OCI-LY1 (cell line): ENCODE data around the gene BNC1.
"Not testable (repeated sequence)": the region's sequence is repeated elsewhere in the genome, so short reads cannot be mapped to it uniquely, and the experiment has no call there.

ENCODE experiments used
- H2AFZ ChIP-seq: fragments of 200-600 bp; sonication (generic), shearing (Covaris generic); 2 replicates; pipeline ENCODE4 v1.6.0; 2014; ENCODE audit warnings: antibody characterized with exemption, mild to moderate bottlenecking, low read length
- H3F3A ChIP-seq: fragments of 200-600 bp; sonication (generic), shearing (Covaris generic); 2 replicates; pipeline ENCODE4 v1.6.0; 2014; ENCODE audit warnings: mild to moderate bottlenecking, antibody characterized with exemption, low read length, moderate library complexity; ENCODE audit not compliant: insufficient read depth
- H3K27ac ChIP-seq: fragments of 200-600 bp; sonication (generic); 2 replicates; pipeline ENCODE4 v1.5.1; 2014; ENCODE audit warnings: low read length, mixed run types, mild to moderate bottlenecking, low read depth; ENCODE audit not compliant: poor library complexity, severe bottlenecking
- H3K27me3 ChIP-seq: fragments of 200-600 bp; sonication (generic); 2 replicates; pipeline ENCODE4 v1.6.0; 2014; ENCODE audit warnings: antibody characterized with exemption, mild to moderate bottlenecking, low read length, moderate library complexity; ENCODE audit not compliant: insufficient read depth
- H3K36me3 ChIP-seq: fragments of 200-600 bp; sonication (generic); 2 replicates; pipeline ENCODE4 v1.6.1; 2014; ENCODE audit warnings: mild to moderate bottlenecking, antibody characterized with exemption, low read length, moderate library complexity, mixed read lengths; ENCODE audit not compliant: insufficient read depth
- H3K4me1 ChIP-seq: fragments of 200-600 bp; sonication (generic); 2 replicates; pipeline ENCODE4 v1.5.1; 2014; ENCODE audit warnings: mild to moderate bottlenecking, low read length, moderate library complexity; ENCODE audit not compliant: insufficient read depth, severe bottlenecking
- H3K4me2 ChIP-seq: fragments of 200-600 bp; sonication (generic), shearing (Covaris generic); 2 replicates; pipeline ENCODE4 v1.6.1; 2014; ENCODE audit warnings: low read length
- H3K4me3 ChIP-seq: fragments of 200-600 bp; sonication (generic); 2 replicates; pipeline ENCODE4 v1.5.1; 2014; ENCODE audit warnings: low read length, low read depth, mild to moderate bottlenecking, mixed read lengths; ENCODE audit not compliant: poor library complexity, severe bottlenecking
- H3K79me2 ChIP-seq: fragments of 200-600 bp; shearing (Covaris generic); 2 replicates; pipeline ENCODE4 v1.6.1; 2016; ENCODE audit warnings: mixed run types, low read length, mixed read lengths; ENCODE audit not compliant: insufficient read depth
- H3K9ac ChIP-seq: fragments of 200-600 bp; sonication (generic), shearing (Covaris generic); 2 replicates; pipeline ENCODE4 v1.6.1; 2014; ENCODE audit warnings: mild to moderate bottlenecking, low read length, mixed read lengths
- H3K9me2 ChIP-seq: fragments of 200-600 bp; sonication (generic), shearing (Covaris generic); 2 replicates; pipeline ENCODE4 v1.6.1; 2014; ENCODE audit warnings: low read depth, mild to moderate bottlenecking, low read length, mixed read lengths
- H3K9me3 ChIP-seq: fragments of 200-600 bp; shearing (Covaris generic); 2 replicates; pipeline ENCODE4 v1.6.1; 2014; ENCODE audit warnings: low read length, mixed read lengths
- H4K20me1 ChIP-seq: fragments of 200-600 bp; sonication (generic), shearing (Covaris generic); 2 replicates; pipeline ENCODE4 v1.6.0; 2016; ENCODE audit warnings: mild to moderate bottlenecking, low read length; ENCODE audit not compliant: insufficient read depth
- CTCF ChIP-seq: fragments of 200-600 bp; sonication (generic), shearing (Covaris generic); IDR thresholded peaks from 2 replicates; pipeline ENCODE4 v1.5.1; 2017; ENCODE audit warnings: mild to moderate bottlenecking, antibody characterized with exemption, low read length, moderate library complexity, mixed read lengths
- EZH2 ChIP-seq: fragments of 200-600 bp; sonication (generic), shearing (Covaris generic); IDR thresholded peaks from 2 replicates; pipeline ENCODE4 v1.8.0; 2017; ENCODE audit warnings: borderline replicate concordance, mixed run types, mild to moderate bottlenecking, antibody characterized with exemption, low read length, moderate library complexity, mixed read lengths

The BNC1 gene

DNA sequence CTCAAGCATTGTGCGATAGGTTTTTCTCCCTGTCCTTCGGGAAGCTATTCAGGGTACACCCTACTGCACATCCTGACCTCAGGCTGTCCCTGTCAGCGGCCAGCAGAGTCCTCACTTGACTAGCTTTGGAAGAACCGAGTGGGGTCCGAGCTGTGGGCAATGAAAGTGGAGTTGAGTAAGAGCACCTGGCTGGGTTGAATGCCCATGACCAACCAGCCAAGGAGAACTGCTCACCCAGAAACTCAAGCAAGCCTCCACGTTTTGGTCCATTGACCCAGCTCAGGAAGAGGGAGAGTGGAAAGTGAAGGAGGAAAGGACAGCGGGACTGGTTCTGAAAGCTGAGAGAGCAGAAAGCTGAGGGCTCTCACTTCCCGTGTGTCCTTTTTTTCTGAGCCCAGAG, 40.8 kb downstream of the BNC1 start:
- Histone ChIP-seq H3K4me2 (no peak overlapping the region), H2AFZ (no peak overlapping the region), H3K79me2 (no peaks in the 10 kb centered on the region), H3K9me2 (no peaks in the 10 kb centered on the region), H3K27me3 (no peaks in the 10 kb centered on the region), H3K4me1 (no peaks in the 10 kb centered on the region), H3K36me3 (no peaks in the 10 kb centered on the region), H3F3A (no peaks in the 10 kb centered on the region), H3K4me3 (no peak overlapping the region), H4K20me1 (no peaks in the 10 kb centered on the region), H3K27ac (no peak overlapping the region), H3K9ac (no peak overlapping the region), H3K9me3 (no peaks in the 10 kb centered on the region)
- TF ChIP-seq EZH2 (no peak), CTCF (no peak)

DNA sequence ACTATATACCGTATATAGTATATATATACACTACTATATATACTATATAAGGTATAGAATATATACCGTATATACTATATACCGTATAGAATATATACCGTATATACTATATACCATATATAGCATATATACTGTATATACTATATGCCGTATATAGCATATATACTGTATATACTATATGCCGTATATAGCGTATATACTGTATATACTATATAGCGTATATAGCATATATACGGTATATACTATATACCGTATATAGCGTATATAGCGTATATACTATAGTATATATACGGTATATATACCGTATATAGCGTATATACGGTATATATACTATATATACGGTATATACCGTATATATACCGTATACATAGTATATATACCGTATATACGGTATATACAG, 54.2 kb downstream of the BNC1 start:
- TF ChIP-seq EZH2: no peak
- no peak for TF ChIP-seq CTCF
- no peaks in the 10 kb centered on the region for H3K79me2 ChIP-seq
- H3K4me3 ChIP-seq: no peak overlapping the region
- no peaks in the 10 kb centered on the region for H3K9me2 ChIP-seq
- H3K27ac ChIP-seq: no peak overlapping the region
- no peak overlapping the region for H3K9ac ChIP-seq
- H3F3A ChIP-seq: no peaks in the 10 kb centered on the region
- no peaks in the 10 kb centered on the region for H3K27me3 ChIP-seq
- H4K20me1 ChIP-seq: no peaks in the 10 kb centered on the region
- H3K4me1 ChIP-seq: no peaks in the 10 kb centered on the region
- H3K9me3 ChIP-seq: no peaks in the 10 kb centered on the region
- no peak overlapping the region for H3K4me2 ChIP-seq
- no peak overlapping the region for H2AFZ ChIP-seq
- H3K36me3 ChIP-seq: no peaks in the 10 kb centered on the region

DNA sequence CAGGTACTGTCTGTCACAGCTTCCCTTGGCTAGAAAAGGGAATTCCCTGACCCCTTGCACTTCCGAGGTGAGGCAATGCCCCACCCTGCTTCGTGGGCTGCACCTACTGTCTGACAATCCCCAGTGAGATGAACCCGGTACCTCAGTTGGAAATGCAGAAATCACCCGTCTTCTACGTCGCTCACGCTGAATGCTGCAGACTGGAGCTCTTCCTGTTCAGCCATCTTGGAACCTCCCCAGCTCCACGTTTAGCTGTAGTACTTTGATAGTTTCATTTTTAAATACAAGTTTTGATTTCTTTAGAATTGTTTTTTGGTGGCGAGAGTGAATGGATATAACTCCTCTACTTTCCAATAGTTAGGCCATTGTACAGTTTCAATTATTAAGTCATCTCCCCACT, 59.0 kb downstream of the BNC1 start:
- Histone ChIP-seq H3K4me3 (no peak overlapping the region), H3K9ac (no peak overlapping the region), H4K20me1 (no peaks in the 10 kb centered on the region), H3K27ac (no peak overlapping the region), H3K79me2 (no peaks in the 10 kb centered on the region), H3K9me3 (no peaks in the 10 kb centered on the region), H3K4me2 (no peak overlapping the region), H3K9me2 (no peaks in the 10 kb centered on the region), H3K27me3 (no peaks in the 10 kb centered on the region), H3K4me1 (no peaks in the 10 kb centered on the region), H3F3A (no peaks in the 10 kb centered on the region), H3K36me3 (no peaks in the 10 kb centered on the region), H2AFZ (no peak overlapping the region)
- TF ChIP-seq CTCF (no peak), EZH2 (no peak)

- H3K27me3 ChIP-seq, H3K4me3 ChIP-seq, H2AFZ ChIP-seq, H4K20me1 ChIP-seq, H3F3A ChIP-seq, H3K79me2 ChIP-seq, H3K9me3 ChIP-seq, H3K9ac ChIP-seq, H3K4me2 ChIP-seq, H3K4me1 ChIP-seq, H3K27ac ChIP-seq, H3K36me3 ChIP-seq, H3K9me2 ChIP-seq: not testable (repeated sequence)
Observed at GRCh38 chr15:83221781-83222180, 62.7 kb downstream of the BNC1 start.
